H9 (cell line): ENCODE data around the gene PXYLP1. TPM values are rescaled to one million over a fixed set of nuclear protein-coding genes. Genes with fewer than 3 reads are reported as not detected.

Source experiments
- DNase-seq: peaks from one replicate; pipeline ENCODE4 v3.0.0-alpha.2; 2017
- H2AFZ ChIP-seq: one replicate; pipeline ENCODE4 v1.6.1; 2013; ENCODE audit warnings: mild to moderate bottlenecking, low read length, control low read depth, moderate library complexity
- H2AK5ac ChIP-seq: 2 replicates; pipeline ENCODE4 v1.6.1; 2013; ENCODE audit warnings: low read length, control low read depth, mixed read lengths; ENCODE audit not compliant: insufficient read length
- H2BK120ac ChIP-seq: one replicate; pipeline ENCODE4 v1.6.1; 2013; ENCODE audit warnings: low read depth, mild to moderate bottlenecking, low read length, control low read depth, inconsistent platforms; ENCODE audit not compliant: poor library complexity, severe bottlenecking
- H2BK12ac ChIP-seq: 2 replicates; pipeline ENCODE4 v1.6.1; 2013; ENCODE audit warnings: low read length, control low read depth, mixed read lengths, low read depth; ENCODE audit not compliant: insufficient read length
- H2BK15ac ChIP-seq: 2 replicates; pipeline ENCODE4 v1.6.1; 2013; ENCODE audit warnings: low read depth, low read length, control low read depth
- H2BK20ac ChIP-seq: one replicate; pipeline ENCODE4 v1.6.1; 2013; ENCODE audit warnings: low read depth, mild to moderate bottlenecking, low read length, control low read depth, inconsistent platforms; ENCODE audit not compliant: poor library complexity, severe bottlenecking
- H2BK5ac ChIP-seq: 2 replicates; pipeline ENCODE4 v1.6.1; 2013; ENCODE audit warnings: low read length, control low read depth, mixed read lengths; ENCODE audit not compliant: insufficient read length
- H3K14ac ChIP-seq: 2 replicates; pipeline ENCODE4 v1.6.1; 2013; ENCODE audit warnings: low read length, control low read depth; ENCODE audit not compliant: insufficient read depth
- H3K18ac ChIP-seq: 2 replicates; pipeline ENCODE4 v1.6.1; 2013; ENCODE audit warnings: low read depth, mild to moderate bottlenecking, mixed read lengths, low read length, control low read depth; ENCODE audit not compliant: insufficient read length
- H3K23ac ChIP-seq: 2 replicates; pipeline ENCODE4 v1.6.1; 2013; ENCODE audit warnings: low read length, control low read depth, mixed read lengths, low read depth; ENCODE audit not compliant: insufficient read length
- H3K23me2 ChIP-seq: 2 replicates; pipeline ENCODE4 v1.6.1; 2013; ENCODE audit warnings: low read depth, mild to moderate bottlenecking, mixed read lengths, low read length, control low read depth; ENCODE audit not compliant: insufficient read length, poor library complexity, severe bottlenecking
- H3K27ac ChIP-seq: 2 replicates; pipeline ENCODE4 v1.5.1; 2013; ENCODE audit warnings: low read length, control low read depth, mixed read lengths, low read depth; ENCODE audit not compliant: insufficient read length
- H3K27me3 ChIP-seq: 2 replicates; pipeline ENCODE4 v1.6.1; 2013; ENCODE audit warnings: low read length, control low read depth, inconsistent platforms; ENCODE audit not compliant: insufficient read depth
- H3K4ac ChIP-seq: 2 replicates; pipeline ENCODE4 v1.6.1; 2013; ENCODE audit warnings: low read depth, mild to moderate bottlenecking, control low read depth, inconsistent platforms, low read length, moderate library complexity
- H3K4me1 ChIP-seq: 2 replicates; pipeline ENCODE4 v1.6.1; 2013; ENCODE audit warnings: low read length, control low read depth, inconsistent platforms; ENCODE audit not compliant: insufficient read depth
- H3K4me2 ChIP-seq: 2 replicates; pipeline ENCODE4 v1.6.1; 2013; ENCODE audit warnings: low read length, control low read depth, mixed read lengths; ENCODE audit not compliant: insufficient read length, insufficient read depth
- H3K56ac ChIP-seq: 2 replicates; pipeline ENCODE4 v1.6.1; 2013; ENCODE audit warnings: low read depth, mild to moderate bottlenecking, mixed read lengths, low read length, control low read depth; ENCODE audit not compliant: insufficient read length
- H3K79me1 ChIP-seq: 2 replicates; pipeline ENCODE4 v1.6.1; 2013; ENCODE audit warnings: low read depth, mild to moderate bottlenecking, moderate library complexity, low read length, control low read depth, inconsistent platforms; ENCODE audit not compliant: insufficient read depth, poor library complexity, severe bottlenecking
- H3K79me2 ChIP-seq: 2 replicates; pipeline ENCODE4 v1.6.1; 2013; ENCODE audit warnings: low read length, control low read depth, inconsistent platforms; ENCODE audit not compliant: insufficient read depth
- H3K9ac ChIP-seq: 2 replicates; pipeline ENCODE4 v1.6.1; 2013; ENCODE audit warnings: low read length, control low read depth, mixed read lengths; ENCODE audit not compliant: insufficient read length; ENCODE audit errors: extremely low read depth
- H3K9me3 ChIP-seq: one replicate; pipeline ENCODE4 v1.6.1; 2013; ENCODE audit warnings: low read depth, low read length, inconsistent platforms; ENCODE audit not compliant: control insufficient read depth
- H3T11ph ChIP-seq: one replicate; pipeline ENCODE4 v1.6.1; 2013; ENCODE audit warnings: mild to moderate bottlenecking, low read length, control low read depth, inconsistent platforms
- H4K20me1 ChIP-seq: one replicate; pipeline ENCODE4 v1.6.1; 2013; ENCODE audit not compliant: control insufficient read depth, insufficient read length, insufficient read depth
- H4K5ac ChIP-seq: 2 replicates; pipeline ENCODE4 v1.6.1; 2013; ENCODE audit warnings: low read depth, mild to moderate bottlenecking, mixed read lengths, low read length, control low read depth; ENCODE audit not compliant: insufficient read length
- H4K8ac ChIP-seq: replicated peaks from 2 replicates; pipeline ENCODE4 v1.6.1; 2013; ENCODE audit warnings: low read length, control low read depth, mixed read lengths, low read depth; ENCODE audit not compliant: insufficient read length
- H4K91ac ChIP-seq: 2 replicates; pipeline ENCODE4 v1.6.1; 2013; ENCODE audit warnings: low read depth, mild to moderate bottlenecking, moderate library complexity, mixed read lengths, low read length, control low read depth; ENCODE audit not compliant: insufficient read length
- H3K27ac Mint-ChIP-seq, 3 experiments: 2 replicates in 2 of 3; 3 replicates in 1 of 3; pipeline ENCODE4 v1.8.0; 2020 to 2021; ENCODE audit warnings: mixed read lengths in 3 of 3, mild to moderate bottlenecking in 1 of 3, moderate library complexity in 1 of 3
- H3K27me3 Mint-ChIP-seq: 2 replicates; pipeline ENCODE4 v1.8.0; 2021; ENCODE audit warnings: low read depth, mild to moderate bottlenecking, moderate library complexity, mixed read lengths
- H3K36me3 Mint-ChIP-seq, 3 experiments: 2 replicates in 2 of 3; 3 replicates in 1 of 3; pipeline ENCODE4 v1.8.0; 2020 to 2021; ENCODE audit warnings: low read depth in 3 of 3, mixed read lengths in 3 of 3; ENCODE audit not compliant: insufficient read depth in 1 of 3
- H3K4me1 Mint-ChIP-seq, 2 experiments: 2 replicates each; pipeline ENCODE4 v1.8.0; 2020; ENCODE audit warnings: mixed read lengths in 2 of 2
- H3K4me3 Mint-ChIP-seq, 2 experiments: 2 replicates in 1 of 2; 3 replicates in 1 of 2; pipeline ENCODE4 v1.8.0; 2020 to 2021; ENCODE audit warnings: mild to moderate bottlenecking in 2 of 2, mixed read lengths in 2 of 2, moderate library complexity in 1 of 2
- H3K9me3 Mint-ChIP-seq, 2 experiments: 2 replicates in 1 of 2; 3 replicates in 1 of 2; pipeline ENCODE4 v1.8.0; 2020; ENCODE audit warnings: mild to moderate bottlenecking in 2 of 2, mixed read lengths in 2 of 2, moderate library complexity in 1 of 2
- CTCF ChIP-seq: fragments of 200-600 bp; sonication (generic); conservative IDR thresholded peaks from 3 replicates; pipeline ENCODE4 v1.8.0; 2021; ENCODE audit warnings: antibody characterized with exemption, mild to moderate bottlenecking
- WGBS: extraction: QIAGEN DNeasy Blood & Tissue Kit; methylation state at CpG from one replicate; pipeline ENCODE4 v1.1.7; 2013; ENCODE audit warnings: missing lambda C conversion rate, low lambda C conversion rate, mixed read lengths; ENCODE audit not compliant: insufficient read length; ENCODE audit errors: extremely low coverage; 5-methylcytosine and 5-hydroxymethylcytosine counted together
- total RNA-seq: library from RNA; stranded (reverse); gene quantifications from 2 replicates; pipeline ENCODE4 v1.2.1, GENCODE V29; 2021

Gene PXYLP1
- total RNA-seq, 1 experiment from 2014 or later = 17.9 TPM

GRCh38 chr3:141241616-141242376 is 10.2 kb downstream of the PXYLP1 start:
- Histone ChIP-seq H4K5ac (no peak overlapping the region), H3T11ph (no peak overlapping the region), H3K18ac (no peak overlapping the region), H3K9me3 (no peaks in the 10 kb centered on the region), H3K9ac (no peak overlapping the region), H3K56ac (no peak overlapping the region), H3K27me3 (no peaks in the 10 kb centered on the region), H4K91ac (no peak overlapping the region), H3K4ac (no peak overlapping the region), H4K8ac (no peak overlapping the region), H3K79me1 (no peaks in the 10 kb centered on the region), H4K20me1 (no peaks in the 10 kb centered on the region), H2BK5ac (no peak overlapping the region), H2AK5ac (no peak overlapping the region), H2BK15ac (no peak overlapping the region), H2BK120ac (no peak overlapping the region), H2BK12ac (no peak overlapping the region), H3K4me2 (no peak overlapping the region), H3K27ac (no peak overlapping the region), H3K23me2 (no peaks in the 10 kb centered on the region), H3K79me2 (no peaks in the 10 kb centered on the region), H2BK20ac (no peak overlapping the region), H2AFZ (no peak overlapping the region), H3K23ac (no peak overlapping the region), H3K4me1 (peaks cover 6% of the 10 kb centered on the region; the same call in 1 of the 2 replicates), H3K14ac (no peak overlapping the region)
- TF ChIP-seq CTCF = no peak
- Mint-ChIP-seq H3K9me3 (no peaks in the 10 kb centered on the region; a peak in 1 of 5 replicates), H3K27me3 (no peaks in the 10 kb centered on the region), H3K4me1 (peaks cover 33 to 46% of the 10 kb centered on the region in 2 experiments), H3K27ac (no peak overlapping the region; a peak in 2 of 7 replicates), H3K36me3 (peaks cover 3 to 18% (median 13%) of the 10 kb centered on the region in 3 experiments; a peak in 5 of 7 replicates), H3K4me3 (no peak overlapping the region)
- WGBS = no CpG with 5 or more reads among the region's 12 CpGs
- no peak for DNase-seq
